Stimulated activated CD8-positive, alpha-beta memory T cell treated with anti-CD3 and anti-CD28 coated beads, Interleukin-15, amount 100 ng/mL, for 24 hours (primary cell): ENCODE results near the gene HYDIN.
"Not testable (repeated sequence)": the region's sequence is repeated elsewhere in the genome, so short reads cannot be mapped to it uniquely, and the experiment has no call there.

Experiments used
- DNase-seq: peaks from one replicate; pipeline ENCODE4 v3.0.0-alpha.2; 2020; ENCODE audit warnings: low read depth

Gene HYDIN

DNA sequence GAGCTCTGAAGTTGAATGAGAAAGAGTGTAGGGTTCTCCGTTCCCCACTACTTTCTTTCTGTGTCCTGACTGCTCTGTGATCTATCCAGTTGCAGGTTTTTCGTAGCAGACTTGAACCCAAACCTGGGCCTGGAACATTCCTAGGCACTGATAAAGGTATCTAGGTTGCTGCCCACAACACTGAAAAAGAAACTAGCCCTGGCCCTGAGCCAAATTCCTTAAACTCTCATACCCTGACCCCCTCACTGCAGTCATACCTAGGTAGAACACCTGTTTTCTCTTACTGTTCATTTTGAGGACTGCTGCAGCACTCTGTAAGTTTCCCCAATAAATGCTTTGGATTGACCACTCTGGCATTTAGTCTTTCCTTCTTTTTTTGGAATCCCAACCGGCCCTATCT is 5.4 kb downstream of the HYDIN start:
- no peak for DNase-seq

GRCh38 chr16:71218306-71218963 is 12.1 kb downstream of the HYDIN start:
- DNase-seq = no peak

DNA sequence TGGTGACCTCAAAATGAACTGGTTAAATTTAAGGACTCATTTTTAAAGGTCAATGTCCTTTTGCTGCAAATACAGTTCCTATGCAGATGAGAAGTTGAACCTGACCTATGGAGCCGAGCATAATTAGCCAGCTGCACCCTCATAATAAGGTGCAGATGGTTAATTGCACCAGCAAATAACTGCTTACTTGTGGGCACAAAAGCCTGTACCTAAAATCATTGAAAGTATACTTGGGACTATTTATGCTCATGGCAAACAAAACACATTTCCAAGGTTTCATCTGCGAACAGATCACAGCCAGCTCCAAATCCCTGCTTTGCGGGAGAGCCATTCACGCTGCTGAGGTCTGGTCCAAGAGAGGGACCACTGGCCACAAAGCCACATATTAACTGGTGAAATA is 13.0 kb downstream of the HYDIN start:
- DNase-seq = no peak

- DNase-seq = no peak
Measured at GRCh38 chr16:71216714-71217113, 13.8 kb downstream of the HYDIN start.

- DNase-seq = no peak
Measured at GRCh38 chr16:71214746-71215381, 15.7 kb downstream of the HYDIN start.

DNA sequence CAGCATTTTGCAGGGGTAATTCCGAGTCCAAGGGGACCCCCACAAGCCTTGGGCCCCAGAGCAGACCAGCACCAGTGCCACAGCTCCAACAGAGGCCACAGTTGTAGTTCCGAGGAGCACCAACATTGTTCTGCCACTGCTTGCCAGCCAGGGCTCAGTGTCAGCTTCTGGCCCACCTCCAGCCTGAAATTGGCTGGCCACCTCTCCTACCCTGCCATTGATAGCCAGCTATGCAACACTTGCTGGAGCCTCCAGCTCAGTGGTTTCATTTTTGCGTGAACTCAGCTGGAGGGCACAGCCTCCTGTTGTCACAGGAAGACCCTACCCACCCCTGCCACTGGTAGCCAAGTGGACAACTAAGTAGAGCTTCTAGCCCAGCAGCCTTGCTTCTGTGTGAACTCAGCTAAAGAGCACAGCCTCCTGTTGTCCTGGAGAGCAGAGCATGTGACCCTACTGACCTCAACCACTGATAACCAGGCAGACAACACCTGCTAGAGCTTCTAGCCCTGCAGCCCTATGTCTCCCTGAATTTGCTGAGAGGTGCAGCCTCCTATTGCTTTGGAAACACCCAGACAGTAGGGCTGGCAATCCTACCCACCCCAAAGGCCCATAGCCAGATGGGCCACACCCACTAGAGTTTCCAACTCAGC is 24.9 kb downstream of the HYDIN start:
- no peak for DNase-seq

GRCh38 chr16:71203631-71204030 is 26.9 kb downstream of the HYDIN start:
- DNase-seq = no peak

GRCh38 chr16:71201556-71201955 is 29.0 kb downstream of the HYDIN start:
- DNase-seq = no peak

- DNase-seq = no peak
Measured at GRCh38 chr16:71201054-71201453, 29.5 kb downstream of the HYDIN start.

DNA sequence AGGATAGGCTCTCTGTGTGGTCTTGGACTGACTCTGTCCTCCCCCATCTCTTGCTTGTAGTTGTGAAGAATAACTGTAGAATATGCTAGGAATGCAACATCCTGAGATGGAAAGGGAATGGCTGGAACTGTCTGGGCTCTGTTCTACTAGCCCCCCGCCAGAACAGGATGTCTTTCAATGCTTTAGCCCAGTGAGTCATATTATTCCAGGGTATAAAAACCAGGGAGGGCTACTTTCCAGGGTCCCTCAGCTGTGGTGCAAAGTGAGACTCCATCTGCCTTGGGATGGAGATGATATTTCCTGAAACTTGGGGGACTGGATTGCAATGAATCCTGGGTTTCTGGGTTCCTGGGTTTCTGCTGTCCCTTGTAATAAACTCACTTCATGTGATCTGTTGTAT is 32.1 kb downstream of the HYDIN start:
- DNase-seq = no peak

GRCh38 chr16:71192387-71192786 is 38.1 kb downstream of the HYDIN start:
- DNase-seq = no peak

GRCh38 chr16:71188956-71189712 is 41.4 kb downstream of the HYDIN start:
- DNase-seq = no peak

GRCh38 chr16:71185347-71185746 is 45.2 kb downstream of the HYDIN start:
- no peak for DNase-seq

- no peak for DNase-seq
Measured at GRCh38 chr16:71179569-71179968, 51.0 kb downstream of the HYDIN start.

DNA sequence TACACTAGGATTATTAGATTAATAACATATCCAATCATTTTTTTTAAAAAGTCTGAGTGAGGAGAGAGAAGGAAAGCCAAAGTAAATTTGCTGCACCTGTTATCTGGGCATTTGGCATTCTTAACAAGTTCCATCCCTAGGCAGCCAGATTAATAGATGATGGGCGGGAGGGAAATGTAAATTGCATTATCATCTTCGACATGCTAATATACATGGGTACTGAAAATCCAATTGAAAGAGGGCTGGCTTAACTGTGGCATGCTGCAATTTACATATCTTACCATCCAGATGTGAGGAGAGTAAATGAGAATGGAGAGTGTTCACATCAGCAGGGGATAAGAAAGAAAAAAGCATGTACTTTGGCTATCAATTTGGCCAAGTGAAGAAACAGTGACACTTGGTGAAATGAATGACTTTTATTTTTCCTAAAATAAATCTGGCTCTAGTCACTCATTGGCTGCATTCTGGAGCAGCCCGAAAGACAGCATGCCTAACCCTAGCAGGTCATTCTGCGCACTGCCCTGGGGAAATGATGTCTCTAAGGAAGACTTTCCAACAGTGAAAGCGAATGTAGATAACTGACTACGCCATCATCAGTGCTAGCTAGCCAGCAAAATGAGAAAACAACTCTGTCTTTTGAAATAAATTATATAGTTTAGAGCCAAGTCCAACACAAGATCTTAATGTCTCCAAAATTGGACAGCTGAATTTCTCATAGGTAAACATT is 57.9 kb downstream of the HYDIN start:
- no peak for DNase-seq

DNA sequence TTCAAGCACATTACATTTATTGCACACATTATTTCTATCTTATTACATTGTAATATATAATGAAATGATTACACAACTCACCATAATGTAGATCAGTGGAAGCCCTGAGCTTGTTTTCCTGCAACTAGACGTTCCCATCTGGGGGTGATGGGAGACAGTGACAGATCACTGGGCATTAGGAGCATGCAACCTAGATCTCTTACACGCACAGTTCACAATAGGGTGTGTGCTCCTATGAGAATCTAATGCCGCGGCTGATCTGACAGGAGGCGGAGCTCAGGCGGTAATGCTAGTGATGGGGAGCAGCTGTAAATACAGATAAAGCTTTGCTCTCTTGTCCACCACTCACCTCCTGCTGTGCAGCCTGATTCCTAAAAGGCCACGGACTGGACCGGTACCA is 69.5 kb downstream of the HYDIN start:
- not testable (repeated sequence) for DNase-seq

DNA sequence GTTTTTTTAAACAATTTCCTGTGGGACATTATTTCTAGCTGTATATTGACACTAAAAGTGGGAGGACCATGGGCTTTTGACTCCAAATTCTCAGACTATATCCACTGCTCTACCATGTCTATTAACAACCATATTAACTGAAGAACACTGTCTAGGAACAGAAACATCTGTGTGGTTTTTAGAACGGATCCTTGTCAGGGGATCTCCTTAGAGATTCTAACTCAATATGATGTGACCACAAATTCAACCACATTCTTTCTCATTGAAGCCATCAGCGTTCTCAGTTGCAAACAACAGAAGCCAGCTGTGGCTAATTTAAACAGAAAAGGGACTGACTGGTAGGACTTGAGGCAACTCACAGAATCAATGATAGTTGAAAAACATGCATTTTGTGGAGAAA is 73.2 kb downstream of the HYDIN start:
- not testable (repeated sequence) for DNase-seq

- not testable (repeated sequence) for DNase-seq
Measured at GRCh38 chr16:71153329-71153728, 77.2 kb downstream of the HYDIN start.

- not testable (repeated sequence) for DNase-seq
Measured at GRCh38 chr16:71151654-71152053, 78.9 kb downstream of the HYDIN start.

- not testable (repeated sequence) for DNase-seq
Measured at GRCh38 chr16:71143246-71143645, 87.3 kb downstream of the HYDIN start.

- not testable (repeated sequence) for DNase-seq
Measured at GRCh38 chr16:71110565-71110964, 120.0 kb downstream of the HYDIN start.

DNA sequence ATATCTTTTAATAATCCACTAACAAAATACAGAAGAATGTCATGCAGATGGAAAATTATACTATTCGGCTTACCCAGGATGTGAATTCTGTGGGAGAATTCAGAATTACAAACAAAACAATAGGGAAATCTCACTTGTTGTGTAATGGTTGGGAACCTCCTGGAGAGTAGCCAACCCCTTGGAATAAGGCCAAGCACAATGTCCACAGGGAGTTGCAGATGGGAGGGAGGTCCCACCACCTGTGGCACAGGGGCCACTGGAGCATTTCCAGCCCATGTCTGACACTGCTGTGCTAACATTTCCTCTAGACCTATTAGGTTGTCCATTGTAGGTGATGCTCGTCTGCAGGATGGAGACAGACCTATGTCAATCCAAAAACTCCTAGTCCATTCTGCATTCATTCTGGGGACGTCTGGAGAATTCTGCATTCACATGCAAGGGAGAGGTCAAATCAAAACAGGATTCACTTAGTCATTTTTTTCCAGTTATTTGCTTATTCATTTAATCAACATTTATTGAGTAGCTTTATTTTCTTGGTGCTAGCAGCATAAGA is 120.8 kb downstream of the HYDIN start:
- not testable (repeated sequence) for DNase-seq
